OCI-M1 (cell line): ENCODE results near the gene FHIT.
"Not testable (repeated sequence)": the region's sequence is repeated elsewhere in the genome, so short reads cannot be mapped to it uniquely, and the experiment has no call there.

Experiments used
- DNase-seq: peaks from one replicate; lab custom pipeline; 2025; lab: John Stamatoyannopoulos, UW

FHIT gene

GRCh38 chr3:60557122-60557521 is 694.1 kb downstream of the FHIT start:
- DNase-seq, result no peak

- no peak for DNase-seq
Observed at GRCh38 chr3:60555686-60556354, 695.4 kb downstream of the FHIT start.

DNA sequence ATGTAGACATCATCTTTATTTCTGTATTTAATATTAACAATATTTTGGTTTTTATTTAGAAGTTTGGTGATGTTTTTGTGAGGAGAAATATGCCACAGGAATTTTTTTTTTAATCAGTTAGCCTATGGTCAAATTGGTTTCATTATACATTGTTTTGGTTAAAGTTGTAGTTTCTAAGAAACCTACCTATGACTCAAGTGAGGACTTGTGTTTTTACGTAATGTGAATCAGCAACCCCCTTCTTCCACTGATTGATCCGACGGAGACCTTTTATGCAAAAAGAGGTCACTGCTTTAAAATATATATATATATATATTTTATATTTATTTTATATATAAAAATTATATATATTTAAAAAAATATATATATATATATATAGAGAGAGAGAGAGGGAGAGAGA is 698.1 kb downstream of the FHIT start:
- no peak for DNase-seq

DNA sequence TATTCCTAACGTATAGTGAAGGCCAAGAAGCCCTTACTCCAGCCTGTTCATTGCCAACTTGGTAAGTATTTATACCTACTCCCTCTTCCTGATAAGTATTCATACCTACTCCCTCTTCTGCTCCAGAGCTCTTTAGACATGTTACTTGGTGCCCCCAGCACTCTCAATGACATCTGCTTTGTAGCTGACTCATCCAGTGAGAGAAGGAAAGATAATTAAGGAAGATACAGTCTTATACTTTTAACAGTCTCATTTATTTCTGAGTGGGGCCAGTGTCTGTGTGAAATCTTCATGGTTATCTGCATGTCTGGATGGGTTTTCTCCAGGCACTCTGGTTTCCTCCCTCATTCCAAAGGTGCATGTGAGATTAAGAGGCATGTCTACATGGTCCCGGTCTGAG is 698.7 kb downstream of the FHIT start:
- DNase-seq, result peak; percentile 5

GRCh38 chr3:60551455-60552209 is 699.6 kb downstream of the FHIT start:
- no peak for DNase-seq

GRCh38 chr3:60549863-60550262 is 701.4 kb downstream of the FHIT start:
- DNase-seq, result no peak

DNA sequence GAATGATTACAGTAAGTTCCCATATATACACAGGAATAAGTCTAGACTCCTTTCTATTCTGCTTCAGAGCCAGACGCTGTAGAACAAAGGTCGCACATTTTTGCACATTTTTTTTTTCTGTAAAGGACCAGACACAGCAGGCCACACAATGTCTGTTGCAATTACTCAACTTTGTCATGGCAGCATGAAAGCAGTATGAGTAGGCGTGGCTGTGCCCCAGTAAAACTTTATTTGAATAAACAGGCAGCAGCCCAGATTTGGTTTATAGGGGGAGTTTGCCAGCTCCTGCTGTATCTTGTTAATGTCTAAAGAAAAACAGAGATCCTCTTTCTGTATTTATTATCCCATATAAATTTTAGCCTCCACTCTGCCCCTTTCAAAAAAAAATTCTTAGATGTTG is 708.3 kb downstream of the FHIT start:
- no peak for DNase-seq

- not testable (repeated sequence) for DNase-seq
Observed at GRCh38 chr3:60539394-60539793, 711.9 kb downstream of the FHIT start.

DNA sequence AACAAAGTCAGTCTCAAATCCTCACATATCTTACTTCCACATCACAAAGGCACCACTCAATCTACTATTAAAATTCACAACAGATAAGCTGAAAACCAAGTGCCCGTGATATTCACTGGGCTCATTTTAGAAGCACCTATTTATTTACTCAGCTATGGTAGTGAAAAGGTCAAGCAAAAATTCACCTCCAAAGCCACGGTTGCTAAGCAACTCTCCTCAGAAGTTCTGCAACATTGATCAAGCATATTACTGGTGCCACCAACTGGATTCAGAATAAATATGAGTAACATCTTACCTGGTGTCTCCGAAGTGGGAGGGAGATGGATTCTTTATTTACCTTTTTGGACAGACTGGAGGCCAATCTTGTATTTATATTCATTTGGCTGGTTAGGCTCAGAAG is 714.8 kb downstream of the FHIT start:
- DNase-seq, result no peak

GRCh38 chr3:60531759-60532158 is 719.5 kb downstream of the FHIT start:
- no peak for DNase-seq

DNA sequence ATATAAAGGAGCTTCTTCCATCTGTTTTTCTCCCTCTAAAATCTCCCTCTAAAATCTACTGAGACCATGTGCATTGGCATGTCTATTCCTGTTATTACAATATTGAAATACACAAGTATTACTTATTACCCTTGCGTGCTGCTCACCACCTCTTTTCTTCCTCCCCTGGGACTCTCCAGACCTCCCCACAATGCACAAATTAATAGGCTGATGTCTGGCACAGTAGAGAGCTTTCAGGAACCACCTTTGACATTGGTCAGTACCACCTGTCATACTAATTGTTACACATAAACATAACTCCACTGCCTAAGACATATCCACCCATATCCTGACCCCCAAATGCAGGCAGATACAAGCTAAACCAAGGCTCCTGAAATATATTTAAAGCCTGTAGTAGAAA is 722.6 kb downstream of the FHIT start:
- no peak for DNase-seq

DNA sequence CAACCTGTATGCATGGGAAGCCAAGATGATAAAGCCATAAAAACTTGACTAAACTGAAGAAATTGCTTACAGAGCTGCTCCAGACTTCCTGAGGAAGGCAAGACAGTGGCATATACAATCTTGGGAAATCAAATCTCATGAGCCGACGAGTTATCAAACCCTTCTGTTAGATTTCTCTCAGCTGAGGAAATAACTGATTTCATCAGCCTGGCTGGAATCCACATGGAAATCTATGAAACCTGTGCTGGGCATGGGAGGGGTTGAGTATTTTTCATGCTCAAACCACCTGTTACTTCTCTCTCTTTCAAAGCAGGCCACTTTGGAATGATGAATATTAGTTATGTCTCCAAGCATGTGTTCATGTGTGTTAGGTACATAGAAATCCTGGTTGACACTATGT is 727.7 kb downstream of the FHIT start:
- no peak for DNase-seq

DNA sequence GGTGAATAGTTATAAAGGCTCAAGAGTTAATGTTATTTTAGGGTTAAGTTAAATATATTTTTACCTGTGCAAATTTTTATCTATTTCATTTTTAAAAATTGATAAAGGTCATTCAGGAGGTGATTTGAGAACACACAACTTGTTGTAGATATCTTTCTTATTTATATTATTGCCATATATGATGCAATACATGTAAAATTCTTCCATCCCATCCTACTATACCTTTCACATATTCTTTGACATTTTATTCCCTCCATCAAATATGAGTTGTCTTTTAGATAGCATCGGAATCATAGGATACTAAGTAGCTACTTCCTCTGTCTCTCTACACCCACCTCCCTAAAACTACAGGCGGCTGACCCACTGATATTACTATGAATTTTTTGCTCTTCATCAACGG is 734.1 kb downstream of the FHIT start:
- no peak for DNase-seq

GRCh38 chr3:60514866-60515265 is 736.4 kb downstream of the FHIT start:
- no peak for DNase-seq

DNA sequence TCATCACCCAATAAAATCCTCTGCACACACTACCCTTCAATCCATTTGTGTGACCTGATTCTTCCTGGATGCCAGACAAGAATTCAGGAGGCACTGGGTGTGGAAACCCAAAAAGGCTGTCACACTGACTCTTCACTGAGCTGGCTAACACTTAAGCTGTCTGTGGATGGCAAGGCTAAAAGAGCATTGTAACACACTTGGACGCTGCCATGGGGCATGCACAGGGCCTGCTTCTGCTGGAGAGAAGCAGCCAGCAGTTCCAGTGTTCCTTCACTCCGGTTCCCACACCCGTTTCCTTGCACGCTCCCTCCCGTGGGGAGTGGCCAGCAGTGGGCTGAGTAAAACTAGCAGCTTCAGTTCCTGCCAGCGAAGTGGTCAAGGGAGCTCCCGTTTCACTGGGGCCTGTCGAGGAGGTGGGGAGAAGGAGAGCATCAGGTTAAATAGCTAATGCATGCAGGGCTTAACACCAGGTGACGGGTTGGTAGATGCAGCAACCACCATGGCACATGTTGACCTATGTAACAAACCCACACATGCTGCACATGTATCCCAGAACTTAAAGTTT is 737.1 kb downstream of the FHIT start:
- DNase-seq, result no peak

GRCh38 chr3:60513241-60513640 is 738.0 kb downstream of the FHIT start:
- DNase-seq, result no peak

- DNase-seq, result no peak
Observed at GRCh38 chr3:60512506-60512905, 738.7 kb downstream of the FHIT start.

DNA sequence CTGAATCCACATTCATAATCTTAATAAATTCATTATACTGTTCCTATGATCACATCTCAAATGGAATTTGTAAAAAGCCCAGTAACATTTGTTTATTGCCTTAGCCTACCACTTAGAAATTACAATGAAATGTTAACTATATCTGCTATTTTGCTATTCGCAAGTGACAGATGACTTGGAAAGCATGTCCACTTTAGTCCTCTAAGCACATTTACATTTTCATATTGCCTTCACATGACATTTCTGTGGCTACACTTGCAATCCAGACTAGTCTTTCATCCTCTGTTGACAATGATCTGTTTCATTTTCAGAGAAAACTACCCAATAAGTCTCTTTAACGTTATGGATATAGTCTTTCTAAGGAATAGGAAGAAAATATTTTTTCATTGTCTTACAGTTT is 741.8 kb downstream of the FHIT start:
- DNase-seq, result no peak

- no peak for DNase-seq
Observed at GRCh38 chr3:60504827-60505457, 746.3 kb downstream of the FHIT start.

GRCh38 chr3:60501314-60501713 is 749.9 kb downstream of the FHIT start:
- DNase-seq, result no peak

GRCh38 chr3:60497902-60498301 is 753.4 kb downstream of the FHIT start:
- no peak for DNase-seq

DNA sequence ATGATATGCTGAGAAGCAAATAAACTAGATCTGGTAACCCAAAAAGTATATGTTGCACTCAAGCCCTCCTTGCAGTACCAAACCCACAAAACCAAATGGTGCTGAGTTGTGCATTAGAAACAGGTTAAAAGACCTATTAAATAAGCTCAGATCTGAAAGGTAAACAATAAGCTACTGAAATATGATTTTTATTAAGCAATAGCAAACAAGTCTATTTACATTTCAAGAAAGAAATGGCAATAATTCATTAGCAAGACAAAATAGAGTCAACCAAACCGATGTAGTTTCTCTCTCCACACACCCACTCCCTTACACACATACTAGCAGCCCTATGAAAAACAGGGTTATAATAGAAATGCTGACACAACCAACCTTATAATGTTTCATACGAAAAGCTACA is 760.3 kb downstream of the FHIT start:
- DNase-seq, result no peak

DNA sequence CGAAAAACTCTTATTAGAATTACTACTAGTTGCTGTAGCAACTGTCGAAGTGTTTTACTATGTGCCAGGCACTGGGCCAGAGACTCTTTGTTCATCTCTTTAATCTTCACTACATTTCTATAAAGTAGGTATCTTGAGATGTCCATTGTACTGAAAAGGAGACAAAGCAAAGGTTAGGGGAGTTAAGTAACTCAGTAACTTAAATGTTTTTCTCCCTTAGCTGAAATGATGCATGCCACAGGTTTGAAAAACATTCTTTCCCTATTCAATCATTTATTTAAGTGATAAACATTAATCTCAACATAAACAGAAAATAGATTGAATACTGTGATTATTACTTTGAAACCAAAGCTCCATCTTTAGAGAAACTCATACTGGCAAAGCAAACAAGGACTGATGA is 776.2 kb downstream of the FHIT start:
- no peak for DNase-seq
